Endothelial cell (in vitro differentiated cells): ENCODE data around the gene THSD7A. TPM values are rescaled to one million over a fixed set of nuclear protein-coding genes. Genes with fewer than 3 reads are reported as not detected.

Experiments
- DNase-seq: peaks from one replicate; pipeline ENCODE4 v3.0.0; 2021; ENCODE audit warnings: low spot score
- H3K27ac Mint-ChIP-seq: one replicate; pipeline ENCODE4 v1.8.0; 2021; ENCODE audit warnings: mixed read lengths, inconsistent platforms; ENCODE audit not compliant: unreplicated experiment
- H3K27me3 Mint-ChIP-seq: one replicate; pipeline ENCODE4 v1.8.0; 2021; ENCODE audit warnings: mild to moderate bottlenecking, moderate library complexity, mixed read lengths, inconsistent platforms; ENCODE audit not compliant: unreplicated experiment
- H3K36me3 Mint-ChIP-seq: one replicate; pipeline ENCODE4 v1.8.0; 2021; ENCODE audit warnings: mild to moderate bottlenecking, low read depth, mixed read lengths, inconsistent platforms; ENCODE audit not compliant: unreplicated experiment
- H3K4me1 Mint-ChIP-seq: one replicate; pipeline ENCODE4 v1.8.0; 2021; ENCODE audit warnings: mild to moderate bottlenecking, mixed read lengths, inconsistent platforms; ENCODE audit not compliant: unreplicated experiment
- H3K4me3 Mint-ChIP-seq: one replicate; pipeline ENCODE4 v1.8.0; 2021; ENCODE audit warnings: mild to moderate bottlenecking, mixed read lengths, inconsistent platforms; ENCODE audit not compliant: unreplicated experiment
- H3K9me3 Mint-ChIP-seq: one replicate; pipeline ENCODE4 v1.8.0; 2021; ENCODE audit warnings: mixed read lengths, inconsistent platforms; ENCODE audit not compliant: unreplicated experiment
- total RNA-seq: library from RNA; stranded (reverse); fragmentation: NEBNext Ultra II Directional; extraction: Animal tissue kit (Norgen Biotek cat#: 25700); gene quantifications from one replicate; pipeline ENCODE4 v1.2.1, GENCODE V29; 2021; ENCODE audit not compliant: unreplicated experiment
- TF ChIP-seq, protein P1 (sequence below): fragments of 200-600 bp; sonication (generic); IDR thresholded peaks from one replicate; pipeline ENCODE4 v1.5.0; 2021; ENCODE audit warnings: antibody characterized with exemption; ENCODE audit not compliant: unreplicated experiment

THSD7A gene
- total RNA-seq, 1 donor from 2014 or later: 28.7 TPM

DNA sequence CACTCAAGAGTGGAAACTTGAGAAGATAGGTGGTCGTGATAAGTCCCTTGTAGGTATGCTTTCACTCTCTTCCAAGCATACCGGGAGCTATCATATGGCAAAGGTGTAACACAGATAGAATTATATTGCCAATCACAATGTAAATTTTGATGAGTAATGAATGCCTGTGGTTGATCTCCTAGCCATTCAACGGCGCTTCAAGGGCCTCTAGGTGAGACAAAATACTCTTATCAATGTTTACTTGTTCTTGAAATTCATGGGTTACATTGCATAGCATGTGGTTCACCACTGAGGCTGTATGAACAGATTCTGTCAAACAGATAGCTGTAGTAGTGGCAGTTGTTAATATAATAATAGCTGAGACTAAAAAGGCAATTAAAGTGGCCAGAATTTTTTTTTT, 82.4 kb downstream of the THSD7A start:
- H3K36me3 Mint-ChIP-seq: no peaks in the 10 kb centered on the region
- TF ChIP-seq, protein P1, sequence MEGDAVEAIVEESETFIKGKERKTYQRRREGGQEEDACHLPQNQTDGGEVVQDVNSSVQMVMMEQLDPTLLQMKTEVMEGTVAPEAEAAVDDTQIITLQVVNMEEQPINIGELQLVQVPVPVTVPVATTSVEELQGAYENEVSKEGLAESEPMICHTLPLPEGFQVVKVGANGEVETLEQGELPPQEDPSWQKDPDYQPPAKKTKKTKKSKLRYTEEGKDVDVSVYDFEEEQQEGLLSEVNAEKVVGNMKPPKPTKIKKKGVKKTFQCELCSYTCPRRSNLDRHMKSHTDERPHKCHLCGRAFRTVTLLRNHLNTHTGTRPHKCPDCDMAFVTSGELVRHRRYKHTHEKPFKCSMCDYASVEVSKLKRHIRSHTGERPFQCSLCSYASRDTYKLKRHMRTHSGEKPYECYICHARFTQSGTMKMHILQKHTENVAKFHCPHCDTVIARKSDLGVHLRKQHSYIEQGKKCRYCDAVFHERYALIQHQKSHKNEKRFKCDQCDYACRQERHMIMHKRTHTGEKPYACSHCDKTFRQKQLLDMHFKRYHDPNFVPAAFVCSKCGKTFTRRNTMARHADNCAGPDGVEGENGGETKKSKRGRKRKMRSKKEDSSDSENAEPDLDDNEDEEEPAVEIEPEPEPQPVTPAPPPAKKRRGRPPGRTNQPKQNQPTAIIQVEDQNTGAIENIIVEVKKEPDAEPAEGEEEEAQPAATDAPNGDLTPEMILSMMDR: no peak
- H3K27ac Mint-ChIP-seq: no peak overlapping the region
- no peak for DNase-seq
- no peak overlapping the region for H3K4me3 Mint-ChIP-seq
- H3K27me3 Mint-ChIP-seq: no peaks in the 10 kb centered on the region
- H3K9me3 Mint-ChIP-seq: no peaks in the 10 kb centered on the region
- peaks cover 10% of the 10 kb centered on the region for H3K4me1 Mint-ChIP-seq

DNA sequence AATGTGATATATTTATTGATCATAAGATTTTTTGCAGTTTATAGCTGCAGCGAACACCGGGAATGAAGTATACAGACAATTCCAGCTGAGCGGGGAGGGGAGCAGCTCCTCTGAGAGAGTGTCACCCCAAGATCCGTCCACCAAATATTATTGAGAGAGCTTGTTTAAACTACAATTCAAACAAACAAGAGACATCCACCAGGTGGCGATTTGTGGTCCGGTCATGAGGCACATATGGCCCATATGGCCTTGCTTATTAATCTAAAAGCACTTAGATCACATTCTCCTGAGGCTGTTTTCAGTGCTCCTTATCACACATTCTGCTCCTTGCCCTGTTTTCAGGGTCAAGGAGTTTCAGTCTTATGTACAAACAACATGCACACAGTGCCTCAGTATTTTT, 83.1 kb downstream of the THSD7A start:
- Mint-ChIP-seq H3K27ac (no peak overlapping the region), H3K27me3 (no peaks in the 10 kb centered on the region), H3K9me3 (no peaks in the 10 kb centered on the region), H3K36me3 (no peaks in the 10 kb centered on the region), H3K4me3 (no peak overlapping the region), H3K4me1 (peaks cover 8% of the 10 kb centered on the region)
- TF ChIP-seq, protein P1: no peak
- no peak for DNase-seq

DNA sequence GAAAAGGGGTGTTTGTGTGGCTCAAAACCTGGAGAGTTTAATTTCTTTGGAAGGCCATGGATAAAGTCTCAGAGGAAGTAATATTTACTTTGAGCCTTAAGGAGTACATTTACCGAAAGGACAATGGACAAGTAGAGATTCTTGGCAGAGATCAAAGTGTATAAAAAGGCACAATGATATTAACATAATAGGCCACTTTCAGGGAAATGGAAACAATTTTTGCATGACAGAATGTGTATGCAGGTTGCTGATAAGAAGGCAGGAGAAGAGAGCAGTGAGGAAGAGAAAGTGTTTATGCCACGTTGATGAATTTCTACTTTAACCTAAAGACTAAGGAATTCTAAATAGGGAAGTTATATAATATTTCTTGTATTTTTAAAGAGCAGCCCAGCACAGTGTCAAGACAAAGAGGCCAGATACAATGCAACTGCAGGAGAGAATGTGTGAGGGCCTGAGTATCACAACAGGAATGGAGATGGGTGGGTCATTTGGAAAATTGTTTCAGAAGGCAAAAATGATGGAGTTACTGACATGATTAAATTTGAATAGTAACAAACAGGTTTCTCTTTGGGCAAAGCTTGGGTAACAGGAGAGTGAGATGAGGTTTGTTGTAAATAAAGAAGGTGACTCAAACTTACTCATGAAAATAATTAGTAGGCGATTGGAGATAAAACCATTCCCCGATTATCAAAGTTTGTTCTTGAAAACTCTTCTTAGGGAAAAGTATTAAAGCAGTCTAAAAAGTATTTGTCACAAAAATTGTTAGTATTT, 84.1 kb downstream of the THSD7A start:
- Mint-ChIP-seq H3K36me3 (no peaks in the 10 kb centered on the region), H3K4me3 (no peak overlapping the region), H3K27me3 (no peaks in the 10 kb centered on the region), H3K4me1 (peaks cover 8% of the 10 kb centered on the region), H3K9me3 (no peaks in the 10 kb centered on the region), H3K27ac (no peak overlapping the region)
- DNase-seq: no peak
- TF ChIP-seq, protein P1: no peak

DNA sequence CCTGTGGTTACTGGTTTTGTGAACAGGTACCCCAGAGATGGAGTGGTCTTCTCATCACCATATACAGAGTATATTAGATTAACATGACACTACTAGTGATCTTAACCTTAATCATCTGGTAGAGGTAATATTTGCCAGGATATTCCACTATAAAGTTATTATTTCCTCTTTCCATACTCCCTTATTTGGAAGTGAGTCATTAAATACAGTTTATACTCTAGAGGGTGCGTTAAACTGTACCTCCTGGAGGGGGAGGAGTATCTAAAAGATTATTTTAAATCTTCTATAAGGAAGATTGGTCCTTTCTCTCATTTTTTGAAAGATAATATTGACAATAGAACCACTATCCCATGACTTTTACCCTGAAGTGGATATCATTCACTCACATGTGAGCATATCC, 85.4 kb downstream of the THSD7A start:
- H3K4me3 Mint-ChIP-seq: no peak overlapping the region
- TF ChIP-seq, protein P1: no peak
- peaks cover 10% of the 10 kb centered on the region for H3K4me1 Mint-ChIP-seq
- H3K27me3 Mint-ChIP-seq: no peaks in the 10 kb centered on the region
- no peaks in the 10 kb centered on the region for H3K9me3 Mint-ChIP-seq
- no peak overlapping the region for H3K27ac Mint-ChIP-seq
- no peak for DNase-seq
- H3K36me3 Mint-ChIP-seq: no peaks in the 10 kb centered on the region

DNA sequence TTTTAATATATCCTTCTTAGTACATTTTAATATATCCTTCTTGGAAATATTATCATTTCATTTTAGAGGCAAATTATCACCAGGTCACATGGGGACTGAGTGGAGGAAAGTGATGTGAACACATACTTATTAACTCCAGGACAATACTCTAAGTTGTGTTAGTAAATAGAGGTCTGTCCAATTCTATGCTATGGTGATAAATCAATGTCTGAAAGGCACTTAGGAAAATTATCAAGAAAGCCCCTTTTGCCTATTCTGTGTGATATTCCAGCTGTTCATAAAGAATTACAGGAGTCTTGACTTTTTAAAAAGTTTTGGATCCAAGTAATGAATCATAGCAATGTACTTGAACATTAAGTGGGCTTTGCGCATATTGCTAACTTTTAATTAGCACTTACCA, 88.5 kb downstream of the THSD7A start:
- no peak for DNase-seq
- TF ChIP-seq, protein P1: no peak
- Mint-ChIP-seq H3K4me1 (peaks cover 10% of the 10 kb centered on the region), H3K27ac (no peak overlapping the region), H3K9me3 (no peaks in the 10 kb centered on the region), H3K36me3 (no peaks in the 10 kb centered on the region), H3K27me3 (no peaks in the 10 kb centered on the region), H3K4me3 (no peak overlapping the region)
